Ascending aorta (tissue), 2 donors: ENCODE data around the gene MUC21. TPM values are rescaled to one million over a fixed set of nuclear protein-coding genes. Genes with fewer than 3 reads are reported as not detected.

ENCODE experiments used
- DNase-seq, 2 donors: peaks; one replicate each; pipeline ENCODE4 v3.0.0-alpha.2; 2019; ENCODE audit warnings: low spot score in 2 of 2
- H3K27ac ChIP-seq, 2 donors: fragments of 200-600 bp; sonication (generic); one replicate each; pipeline ENCODE4 v1.5.1; 2016 to 2017; ENCODE audit warnings: mild to moderate bottlenecking in 1 of 2
- H3K27me3 ChIP-seq: fragments of 200-600 bp; sonication (generic); one replicate; pipeline ENCODE4 v1.5.1; 2017
- H3K36me3 ChIP-seq, 2 donors: fragments of 200-600 bp; sonication (generic); one replicate each; pipeline ENCODE4 v1.5.1; 2016
- H3K4me1 ChIP-seq, 2 donors: fragments of 200-600 bp; sonication (generic); one replicate each; pipeline ENCODE4 v1.5.1; 2016 to 2017; ENCODE audit warnings: mild to moderate bottlenecking in 1 of 2
- H3K4me3 ChIP-seq, 2 donors: fragments of 200-600 bp; sonication (generic); one replicate each; pipeline ENCODE4 v1.5.1; 2016 to 2017; ENCODE audit warnings: mild to moderate bottlenecking in 1 of 2
- H3K9me3 ChIP-seq, 2 donors: fragments of 200-600 bp; sonication (generic); one replicate each; pipeline ENCODE4 v1.5.1; 2016
- intact Hi-C: fragments of 100-400 bp; cut with DNase I; formaldehyde crosslinking; loops from one replicate; pipeline ENCODE4 v1.15.1; 2023
- total RNA-seq: library from RNA; depleted of rRNA; stranded (reverse); fragments of >200 nt; gene quantifications from one replicate; pipeline ENCODE4 v1.1.0, GENCODE V29; 2016
- TF ChIP-seq, protein P1 (sequence below), 3 experiments: fragments of 200-600 bp in 2 of 3; fragments of 450-650 bp in 1 of 3; sonication (generic) in 2 of 3; IDR thresholded peaks; one replicate each; pipeline ENCODE4 v1.5.1; 2016 to 2019; ENCODE audit warnings: antibody characterized with exemption in 3 of 3, mild to moderate bottlenecking in 1 of 3, moderate library complexity in 1 of 3

Gene MUC21
- total RNA-seq, 1 donor from 2014 or later: not detected

- TF ChIP-seq, protein P1, sequence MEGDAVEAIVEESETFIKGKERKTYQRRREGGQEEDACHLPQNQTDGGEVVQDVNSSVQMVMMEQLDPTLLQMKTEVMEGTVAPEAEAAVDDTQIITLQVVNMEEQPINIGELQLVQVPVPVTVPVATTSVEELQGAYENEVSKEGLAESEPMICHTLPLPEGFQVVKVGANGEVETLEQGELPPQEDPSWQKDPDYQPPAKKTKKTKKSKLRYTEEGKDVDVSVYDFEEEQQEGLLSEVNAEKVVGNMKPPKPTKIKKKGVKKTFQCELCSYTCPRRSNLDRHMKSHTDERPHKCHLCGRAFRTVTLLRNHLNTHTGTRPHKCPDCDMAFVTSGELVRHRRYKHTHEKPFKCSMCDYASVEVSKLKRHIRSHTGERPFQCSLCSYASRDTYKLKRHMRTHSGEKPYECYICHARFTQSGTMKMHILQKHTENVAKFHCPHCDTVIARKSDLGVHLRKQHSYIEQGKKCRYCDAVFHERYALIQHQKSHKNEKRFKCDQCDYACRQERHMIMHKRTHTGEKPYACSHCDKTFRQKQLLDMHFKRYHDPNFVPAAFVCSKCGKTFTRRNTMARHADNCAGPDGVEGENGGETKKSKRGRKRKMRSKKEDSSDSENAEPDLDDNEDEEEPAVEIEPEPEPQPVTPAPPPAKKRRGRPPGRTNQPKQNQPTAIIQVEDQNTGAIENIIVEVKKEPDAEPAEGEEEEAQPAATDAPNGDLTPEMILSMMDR (IDR thresholded peaks at IDR 0.05): no peak
These were observed 12.6 kb upstream of the MUC21 start for GRCh38 chr6:30970946-30971345.

GRCh38 chr6:30972816-30973215 lies 10.7 kb upstream of the MUC21 start:
- TF ChIP-seq, protein P1 (IDR thresholded peaks at IDR 0.05): no peak
- Histone ChIP-seq H3K9me3 (no peaks in the 10 kb centered on the region), H3K4me1 (no peaks in the 10 kb centered on the region), H3K27ac (no peak overlapping the region), H3K4me3 (no peak overlapping the region), H3K36me3 (no peaks in the 10 kb centered on the region), H3K27me3 (no peaks in the 10 kb centered on the region)
- no peak for DNase-seq
- intact Hi-C loops: no loop called here

More at GRCh38 chr6:30970946-30971345, 12.6 kb upstream of the MUC21 start:
- H3K4me3 ChIP-seq: no peak overlapping the region
- H3K36me3 ChIP-seq: no peaks in the 10 kb centered on the region
- no peaks in the 10 kb centered on the region for H3K9me3 ChIP-seq
- H3K4me1 ChIP-seq: no peaks in the 10 kb centered on the region
- no peaks in the 10 kb centered on the region for H3K27me3 ChIP-seq
- intact Hi-C loops: no loop called here
- H3K27ac ChIP-seq: no peak overlapping the region
- no peak for DNase-seq

- H3K27me3 ChIP-seq: no peaks in the 10 kb centered on the region
- no peaks in the 10 kb centered on the region for H3K9me3 ChIP-seq
- TF ChIP-seq, protein P1 (IDR thresholded peaks at IDR 0.05): no peak
- no peaks in the 10 kb centered on the region for H3K36me3 ChIP-seq
- no peak overlapping the region for H3K4me3 ChIP-seq
- intact Hi-C loops: loop anchor here (1.0 kb wide), 1 partner anchor 17 kb away; no protein-coding TSS in a partner anchor
- no peaks in the 10 kb centered on the region for H3K4me1 ChIP-seq
- H3K27ac ChIP-seq: no peak overlapping the region
- no peak for DNase-seq
These were observed 8.8 kb upstream of the MUC21 start for GRCh38 chr6:30974490-30975252.

DNA sequence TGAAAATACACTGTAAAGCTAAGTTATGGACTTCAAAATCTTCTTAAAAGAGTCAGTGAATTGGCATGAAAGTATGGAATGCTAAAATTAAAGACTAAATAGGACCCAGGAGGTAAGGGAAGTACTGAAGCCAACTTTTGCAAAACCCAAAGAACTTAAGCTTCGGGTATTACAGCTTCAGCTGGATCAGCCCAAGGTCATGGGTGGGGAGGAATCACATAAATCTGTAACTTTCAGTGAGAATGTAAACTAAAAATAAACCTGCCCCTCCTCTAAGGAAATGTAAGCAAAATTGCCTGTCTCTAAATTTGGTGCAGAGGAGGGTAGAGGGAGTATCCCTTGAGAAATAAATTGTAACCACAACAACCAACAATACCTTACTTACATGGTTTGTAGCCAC lies 4.4 kb upstream of the MUC21 start:
- Histone ChIP-seq H3K4me1 (no peaks in the 10 kb centered on the region), H3K36me3 (no peaks in the 10 kb centered on the region), H3K27me3 (no peaks in the 10 kb centered on the region), H3K9me3 (no peaks in the 10 kb centered on the region), H3K27ac (no peak overlapping the region), H3K4me3 (no peak overlapping the region)
- DNase-seq: no peak
- TF ChIP-seq, protein P1 (IDR thresholded peaks at IDR 0.05): no peak
- intact Hi-C loops: no loop called here

DNA sequence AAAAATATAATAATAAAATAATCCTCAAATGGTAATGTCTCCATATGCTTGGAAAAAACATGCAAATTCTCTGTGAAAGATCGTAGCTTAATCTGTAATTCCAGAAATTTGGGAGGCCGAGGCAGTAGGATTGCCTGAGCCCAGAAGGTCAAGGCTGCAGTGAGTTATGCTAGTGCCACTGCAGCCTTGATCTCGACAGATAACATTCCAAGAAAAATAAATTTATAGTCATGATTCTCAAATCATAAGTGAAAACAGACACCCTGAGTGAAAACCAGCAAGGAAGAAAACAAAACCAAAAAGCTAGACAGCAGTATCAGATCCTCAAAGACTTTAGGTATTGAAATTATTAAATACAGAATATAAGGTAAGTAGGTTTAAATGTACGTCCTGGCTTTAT lies 3.8 kb upstream of the MUC21 start:
- intact Hi-C loops: no loop called here
- Histone ChIP-seq H3K27ac (no peak overlapping the region), H3K4me3 (no peak overlapping the region), H3K9me3 (no peaks in the 10 kb centered on the region), H3K36me3 (no peaks in the 10 kb centered on the region), H3K27me3 (no peaks in the 10 kb centered on the region), H3K4me1 (no peaks in the 10 kb centered on the region)
- DNase-seq: no peak
- TF ChIP-seq, protein P1 (IDR thresholded peaks at IDR 0.05): no peak
